OCI-LY1 (cell line): ENCODE data around the gene HSPA8.
A peak's percentile ranks its signal among the peaks of the same experiment; 100 is the strongest.

Experiments used
- H2AFZ ChIP-seq: fragments of 200-600 bp; sonication (generic), shearing (Covaris generic); 2 replicates; pipeline ENCODE4 v1.6.0; 2014; ENCODE audit warnings: antibody characterized with exemption, mild to moderate bottlenecking, low read length
- H3F3A ChIP-seq: fragments of 200-600 bp; sonication (generic), shearing (Covaris generic); 2 replicates; pipeline ENCODE4 v1.6.0; 2014; ENCODE audit warnings: mild to moderate bottlenecking, antibody characterized with exemption, low read length, moderate library complexity; ENCODE audit not compliant: insufficient read depth
- H3K27ac ChIP-seq: fragments of 200-600 bp; sonication (generic); 2 replicates; pipeline ENCODE4 v1.5.1; 2014; ENCODE audit warnings: low read length, mixed run types, mild to moderate bottlenecking, low read depth; ENCODE audit not compliant: poor library complexity, severe bottlenecking
- H3K27me3 ChIP-seq: fragments of 200-600 bp; sonication (generic); 2 replicates; pipeline ENCODE4 v1.6.0; 2014; ENCODE audit warnings: antibody characterized with exemption, mild to moderate bottlenecking, low read length, moderate library complexity; ENCODE audit not compliant: insufficient read depth
- H3K36me3 ChIP-seq: fragments of 200-600 bp; sonication (generic); 2 replicates; pipeline ENCODE4 v1.6.1; 2014; ENCODE audit warnings: mild to moderate bottlenecking, antibody characterized with exemption, low read length, moderate library complexity, mixed read lengths; ENCODE audit not compliant: insufficient read depth
- H3K4me1 ChIP-seq: fragments of 200-600 bp; sonication (generic); 2 replicates; pipeline ENCODE4 v1.5.1; 2014; ENCODE audit warnings: mild to moderate bottlenecking, low read length, moderate library complexity; ENCODE audit not compliant: insufficient read depth, severe bottlenecking
- H3K4me2 ChIP-seq: fragments of 200-600 bp; sonication (generic), shearing (Covaris generic); 2 replicates; pipeline ENCODE4 v1.6.1; 2014; ENCODE audit warnings: low read length
- H3K4me3 ChIP-seq: fragments of 200-600 bp; sonication (generic); 2 replicates; pipeline ENCODE4 v1.5.1; 2014; ENCODE audit warnings: low read length, low read depth, mild to moderate bottlenecking, mixed read lengths; ENCODE audit not compliant: poor library complexity, severe bottlenecking
- H3K79me2 ChIP-seq: fragments of 200-600 bp; shearing (Covaris generic); 2 replicates; pipeline ENCODE4 v1.6.1; 2016; ENCODE audit warnings: mixed run types, low read length, mixed read lengths; ENCODE audit not compliant: insufficient read depth
- H3K9ac ChIP-seq: fragments of 200-600 bp; sonication (generic), shearing (Covaris generic); 2 replicates; pipeline ENCODE4 v1.6.1; 2014; ENCODE audit warnings: mild to moderate bottlenecking, low read length, mixed read lengths
- H3K9me2 ChIP-seq: fragments of 200-600 bp; sonication (generic), shearing (Covaris generic); 2 replicates; pipeline ENCODE4 v1.6.1; 2014; ENCODE audit warnings: low read depth, mild to moderate bottlenecking, low read length, mixed read lengths
- H3K9me3 ChIP-seq: fragments of 200-600 bp; shearing (Covaris generic); 2 replicates; pipeline ENCODE4 v1.6.1; 2014; ENCODE audit warnings: low read length, mixed read lengths
- H4K20me1 ChIP-seq: fragments of 200-600 bp; sonication (generic), shearing (Covaris generic); 2 replicates; pipeline ENCODE4 v1.6.0; 2016; ENCODE audit warnings: mild to moderate bottlenecking, low read length; ENCODE audit not compliant: insufficient read depth
- CTCF ChIP-seq: fragments of 200-600 bp; sonication (generic), shearing (Covaris generic); IDR thresholded peaks from 2 replicates; pipeline ENCODE4 v1.5.1; 2017; ENCODE audit warnings: mild to moderate bottlenecking, antibody characterized with exemption, low read length, moderate library complexity, mixed read lengths
- EZH2 ChIP-seq: fragments of 200-600 bp; sonication (generic), shearing (Covaris generic); IDR thresholded peaks from 2 replicates; pipeline ENCODE4 v1.8.0; 2017; ENCODE audit warnings: borderline replicate concordance, mixed run types, mild to moderate bottlenecking, antibody characterized with exemption, low read length, moderate library complexity, mixed read lengths

HSPA8 gene

GRCh38 chr11:123054301-123055065 lies 7.5 kb downstream of the HSPA8 start:
- no peaks in the 10 kb centered on the region for H4K20me1 ChIP-seq
- peaks cover 16% of the 10 kb centered on the region for H3K4me1 ChIP-seq
- H3K9me3 ChIP-seq = no peaks in the 10 kb centered on the region
- H3K4me3 ChIP-seq = no peak overlapping the region
- no peak overlapping the region for H2AFZ ChIP-seq
- TF ChIP-seq CTCF = peak; percentile 45
- TF ChIP-seq EZH2 = no peak
- no peaks in the 10 kb centered on the region for H3K79me2 ChIP-seq
- peaks cover 56% of the 10 kb centered on the region for H3K36me3 ChIP-seq
- H3F3A ChIP-seq = peaks cover 33% of the 10 kb centered on the region
- H3K27ac ChIP-seq = peak overlapping the region; percentile 49
- H3K4me2 ChIP-seq = no peak overlapping the region
- no peaks in the 10 kb centered on the region for H3K27me3 ChIP-seq
- H3K9ac ChIP-seq = no peak overlapping the region
- no peaks in the 10 kb centered on the region for H3K9me2 ChIP-seq

GRCh38 chr11:123052901-123053721 lies 8.8 kb downstream of the HSPA8 start:
- H3K4me3 ChIP-seq = no peak overlapping the region
- TF ChIP-seq CTCF (no peak), EZH2 (no peak)
- no peaks in the 10 kb centered on the region for H3K27me3 ChIP-seq

GRCh38 chr11:123051634-123052033 lies 10.3 kb downstream of the HSPA8 start:
- TF ChIP-seq CTCF (no peak), EZH2 (no peak)
- Histone ChIP-seq H3K9ac (no peak overlapping the region), H3F3A (peaks cover 16% of the 10 kb centered on the region; the same call in 1 of the 2 replicates), H4K20me1 (no peaks in the 10 kb centered on the region), H3K4me2 (no peak overlapping the region), H3K4me1 (no peaks in the 10 kb centered on the region), H2AFZ (no peak overlapping the region), H3K9me3 (no peaks in the 10 kb centered on the region), H3K27ac (no peak overlapping the region), H3K4me3 (no peak overlapping the region), H3K36me3 (peaks cover 28% of the 10 kb centered on the region), H3K9me2 (no peaks in the 10 kb centered on the region), H3K27me3 (no peaks in the 10 kb centered on the region), H3K79me2 (no peaks in the 10 kb centered on the region)

More at GRCh38 chr11:123052901-123053721, 8.8 kb downstream of the HSPA8 start:
- Histone ChIP-seq H2AFZ (no peak overlapping the region), H3K36me3 (peaks cover 43% of the 10 kb centered on the region), H3F3A (peaks cover 24% of the 10 kb centered on the region; the same call in 1 of the 2 replicates), H3K9ac (no peak overlapping the region), H3K79me2 (no peaks in the 10 kb centered on the region), H3K4me2 (no peak overlapping the region), H4K20me1 (no peaks in the 10 kb centered on the region), H3K27ac (no peak overlapping the region), H3K9me3 (no peaks in the 10 kb centered on the region), H3K4me1 (peaks cover 5% of the 10 kb centered on the region), H3K9me2 (no peaks in the 10 kb centered on the region)
